HG02642 (cell line): ENCODE measurements around the gene BPTF.
"Not testable (repeated sequence)": the region's sequence is repeated elsewhere in the genome, so short reads cannot be mapped to it uniquely, and the experiment has no call there.

Experiments used
- ATAC-seq: cut with Tn5 transposase; IDR thresholded peaks from one replicate; pipeline ENCODE4 v1.9.1; 2021; ENCODE audit warnings: mild to moderate bottlenecking; ENCODE audit not compliant: unreplicated experiment, poor library complexity

The BPTF gene, protein sequence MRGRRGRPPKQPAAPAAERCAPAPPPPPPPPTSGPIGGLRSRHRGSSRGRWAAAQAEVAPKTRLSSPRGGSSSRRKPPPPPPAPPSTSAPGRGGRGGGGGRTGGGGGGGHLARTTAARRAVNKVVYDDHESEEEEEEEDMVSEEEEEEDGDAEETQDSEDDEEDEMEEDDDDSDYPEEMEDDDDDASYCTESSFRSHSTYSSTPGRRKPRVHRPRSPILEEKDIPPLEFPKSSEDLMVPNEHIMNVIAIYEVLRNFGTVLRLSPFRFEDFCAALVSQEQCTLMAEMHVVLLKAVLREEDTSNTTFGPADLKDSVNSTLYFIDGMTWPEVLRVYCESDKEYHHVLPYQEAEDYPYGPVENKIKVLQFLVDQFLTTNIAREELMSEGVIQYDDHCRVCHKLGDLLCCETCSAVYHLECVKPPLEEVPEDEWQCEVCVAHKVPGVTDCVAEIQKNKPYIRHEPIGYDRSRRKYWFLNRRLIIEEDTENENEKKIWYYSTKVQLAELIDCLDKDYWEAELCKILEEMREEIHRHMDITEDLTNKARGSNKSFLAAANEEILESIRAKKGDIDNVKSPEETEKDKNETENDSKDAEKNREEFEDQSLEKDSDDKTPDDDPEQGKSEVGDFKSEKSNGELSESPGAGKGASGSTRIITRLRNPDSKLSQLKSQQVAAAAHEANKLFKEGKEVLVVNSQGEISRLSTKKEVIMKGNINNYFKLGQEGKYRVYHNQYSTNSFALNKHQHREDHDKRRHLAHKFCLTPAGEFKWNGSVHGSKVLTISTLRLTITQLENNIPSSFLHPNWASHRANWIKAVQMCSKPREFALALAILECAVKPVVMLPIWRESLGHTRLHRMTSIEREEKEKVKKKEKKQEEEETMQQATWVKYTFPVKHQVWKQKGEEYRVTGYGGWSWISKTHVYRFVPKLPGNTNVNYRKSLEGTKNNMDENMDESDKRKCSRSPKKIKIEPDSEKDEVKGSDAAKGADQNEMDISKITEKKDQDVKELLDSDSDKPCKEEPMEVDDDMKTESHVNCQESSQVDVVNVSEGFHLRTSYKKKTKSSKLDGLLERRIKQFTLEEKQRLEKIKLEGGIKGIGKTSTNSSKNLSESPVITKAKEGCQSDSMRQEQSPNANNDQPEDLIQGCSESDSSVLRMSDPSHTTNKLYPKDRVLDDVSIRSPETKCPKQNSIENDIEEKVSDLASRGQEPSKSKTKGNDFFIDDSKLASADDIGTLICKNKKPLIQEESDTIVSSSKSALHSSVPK (N-terminal part only)

DNA sequence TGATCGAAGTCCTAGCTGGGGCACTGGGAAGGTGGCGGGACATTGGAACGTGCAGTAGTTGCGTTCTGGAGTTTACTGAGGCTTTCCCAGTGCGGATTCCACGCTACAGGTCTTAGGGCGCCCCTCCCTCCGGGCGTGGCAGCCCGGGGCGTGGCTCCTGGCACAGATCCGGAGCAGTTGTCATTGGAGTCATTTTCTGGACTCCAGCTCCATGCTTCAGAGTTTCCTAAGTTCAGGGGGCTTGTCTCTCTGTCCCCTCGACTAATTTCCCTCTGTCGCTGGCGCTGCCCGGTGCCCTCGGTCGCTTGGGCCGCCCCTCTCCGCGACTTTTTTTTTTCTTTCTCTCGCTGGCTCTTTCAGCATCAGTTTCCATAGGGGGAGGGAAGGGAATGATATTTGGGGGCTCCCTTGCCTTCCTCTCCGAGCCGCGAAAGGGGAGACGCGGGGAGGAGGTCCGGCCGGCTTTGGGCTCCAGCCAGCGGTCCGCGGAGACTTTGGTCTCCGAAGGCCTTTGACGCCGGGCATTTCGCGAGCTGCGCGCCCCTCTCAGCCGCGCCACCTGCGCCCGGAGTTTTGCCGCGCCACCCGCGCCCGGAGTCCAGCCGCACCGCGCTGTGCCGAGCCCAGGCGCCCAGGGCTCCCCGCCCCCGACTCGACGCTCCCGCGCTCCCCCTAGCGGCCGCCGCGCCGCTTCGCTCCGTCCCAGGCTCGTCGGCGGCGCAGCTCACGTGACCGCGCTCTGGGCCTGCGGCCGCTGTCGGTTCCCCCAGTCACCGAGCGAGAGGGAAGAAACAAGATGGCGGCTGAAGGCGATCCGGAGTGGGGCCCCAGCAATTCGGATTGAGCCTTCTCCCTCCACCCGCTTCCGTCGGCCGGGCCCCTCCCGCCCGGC lies at the start of gene BPTF:
Gene BPTF, plus strand, starts transcription at position 769 of the 892 bp plus-strand sequence. CDS start 222 bp downstream, outside the sequence.
- ATAC-seq, result peak; percentile 83

DNA sequence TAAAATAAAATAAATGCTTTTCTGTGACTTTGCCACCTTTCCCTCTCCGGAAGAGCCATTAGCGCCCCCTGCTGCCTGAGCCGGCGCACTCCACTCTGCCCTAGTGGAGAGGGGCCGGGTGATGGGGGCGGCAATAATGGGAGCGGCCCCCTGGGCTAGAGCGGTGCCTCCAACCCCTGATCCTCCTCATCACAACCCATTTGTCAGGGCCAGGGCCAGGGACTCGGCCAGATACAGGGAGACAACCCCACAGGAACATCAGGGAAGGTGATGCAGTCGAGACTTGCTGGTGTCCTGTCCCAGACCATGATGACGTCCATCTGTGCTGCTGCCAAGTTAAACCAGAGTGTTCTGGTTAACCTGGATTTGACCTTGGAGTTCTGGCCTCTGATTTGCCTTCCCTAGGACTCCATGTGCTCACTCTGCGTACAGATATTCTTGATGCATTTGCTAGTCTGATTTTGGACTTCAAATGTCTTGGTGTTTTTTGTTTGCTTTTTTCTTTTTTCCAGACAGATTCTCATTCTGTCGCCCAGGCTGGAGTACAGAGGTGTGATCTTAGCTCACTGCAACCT lies 46.1 kb upstream of the BPTF start:
- ATAC-seq, result no peak

DNA sequence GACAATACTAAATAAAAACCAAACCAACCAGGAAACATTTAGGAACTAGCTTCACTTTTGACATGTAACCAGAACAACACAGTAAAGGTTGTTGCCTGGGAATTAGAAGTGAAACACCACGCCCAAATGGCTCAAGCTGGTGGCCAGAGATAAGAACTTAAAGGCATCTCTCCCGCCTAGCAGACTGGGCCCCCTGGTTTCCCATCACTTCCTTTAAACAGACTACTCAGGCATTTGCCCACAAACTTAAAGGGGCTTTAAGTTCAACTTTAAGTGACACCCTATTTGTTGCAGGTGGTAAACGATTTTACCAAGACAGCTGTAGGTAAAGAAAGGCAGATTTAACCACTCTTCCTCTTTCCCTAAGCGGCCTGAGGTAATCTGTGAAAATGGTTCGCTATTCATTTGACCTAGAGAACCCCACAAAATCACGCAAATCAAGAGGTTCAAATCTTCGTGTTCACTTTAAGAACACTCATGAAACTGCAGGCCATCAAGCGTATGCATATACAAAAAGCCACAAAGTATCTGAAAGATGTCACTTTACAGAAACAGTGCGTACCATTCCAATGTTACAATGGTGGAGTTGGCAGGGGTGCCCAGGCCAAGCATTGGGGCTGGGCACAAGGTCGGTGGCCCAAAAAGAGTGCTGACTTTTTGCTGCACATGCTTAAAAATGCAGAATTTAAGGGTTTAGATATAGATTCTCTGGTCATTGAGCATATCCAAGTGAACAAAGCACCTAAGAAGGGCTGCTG lies 40.8 kb upstream of the BPTF start:
- no peak for ATAC-seq

- no peak for ATAC-seq
Measured at GRCh38 chr17:67785122-67785477, 40.2 kb upstream of the BPTF start.

GRCh38 chr17:67785504-67785903 lies 39.8 kb upstream of the BPTF start:
- no peak for ATAC-seq

GRCh38 chr17:67800495-67800928 lies 24.8 kb upstream of the BPTF start:
- ATAC-seq, result peak; percentile 89

- no peak for ATAC-seq
Measured at GRCh38 chr17:67801626-67802175, 23.6 kb upstream of the BPTF start.

DNA sequence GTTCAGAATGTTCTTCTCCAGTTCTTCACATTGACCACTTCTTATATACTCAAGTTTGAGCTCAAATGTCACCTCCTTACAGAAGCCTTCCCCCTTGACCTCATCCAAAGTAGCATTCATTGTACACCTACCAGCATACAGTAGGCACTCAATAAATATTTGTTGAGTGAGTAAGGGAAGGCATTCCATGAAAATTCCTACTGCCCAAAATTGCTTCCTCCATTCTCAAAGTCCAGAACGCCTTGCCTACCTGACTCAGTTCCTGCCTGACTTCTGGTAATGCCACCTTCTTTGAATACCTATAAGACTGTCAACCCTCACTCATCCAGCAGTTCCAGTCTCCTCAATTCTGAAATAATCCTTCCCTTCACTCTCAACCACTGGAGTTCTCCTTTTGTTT lies 14.8 kb upstream of the BPTF start:
- ATAC-seq, result no peak

GRCh38 chr17:67812380-67812779 lies 12.9 kb upstream of the BPTF start:
- ATAC-seq, result not testable (repeated sequence)

DNA sequence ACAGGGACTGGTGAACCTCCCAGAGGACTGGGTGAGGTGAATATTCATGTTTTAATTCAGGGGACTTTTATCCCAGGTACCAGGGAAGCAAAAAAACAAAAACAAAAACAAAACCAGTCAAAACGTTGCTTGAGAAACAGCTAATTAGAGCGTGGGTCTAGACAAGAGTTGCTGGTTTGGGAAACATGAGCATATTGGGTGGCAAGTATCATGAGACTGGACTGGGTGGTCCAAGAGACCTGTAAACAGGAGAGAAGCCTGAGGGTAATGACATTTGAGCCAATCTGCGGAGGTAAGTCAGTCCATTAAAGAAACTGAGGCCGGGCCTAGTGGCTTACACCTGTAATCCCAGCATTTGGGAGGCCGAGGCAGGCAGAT lies 11.5 kb upstream of the BPTF start:
- ATAC-seq, result no peak

GRCh38 chr17:67818110-67819002 lies 6.9 kb upstream of the BPTF start:
- ATAC-seq, result peak; percentile 59

- ATAC-seq, result no peak
Measured at GRCh38 chr17:67819722-67820121, 5.6 kb upstream of the BPTF start.

GRCh38 chr17:67821871-67822367 lies 3.4 kb upstream of the BPTF start:
- ATAC-seq, result no peak

DNA sequence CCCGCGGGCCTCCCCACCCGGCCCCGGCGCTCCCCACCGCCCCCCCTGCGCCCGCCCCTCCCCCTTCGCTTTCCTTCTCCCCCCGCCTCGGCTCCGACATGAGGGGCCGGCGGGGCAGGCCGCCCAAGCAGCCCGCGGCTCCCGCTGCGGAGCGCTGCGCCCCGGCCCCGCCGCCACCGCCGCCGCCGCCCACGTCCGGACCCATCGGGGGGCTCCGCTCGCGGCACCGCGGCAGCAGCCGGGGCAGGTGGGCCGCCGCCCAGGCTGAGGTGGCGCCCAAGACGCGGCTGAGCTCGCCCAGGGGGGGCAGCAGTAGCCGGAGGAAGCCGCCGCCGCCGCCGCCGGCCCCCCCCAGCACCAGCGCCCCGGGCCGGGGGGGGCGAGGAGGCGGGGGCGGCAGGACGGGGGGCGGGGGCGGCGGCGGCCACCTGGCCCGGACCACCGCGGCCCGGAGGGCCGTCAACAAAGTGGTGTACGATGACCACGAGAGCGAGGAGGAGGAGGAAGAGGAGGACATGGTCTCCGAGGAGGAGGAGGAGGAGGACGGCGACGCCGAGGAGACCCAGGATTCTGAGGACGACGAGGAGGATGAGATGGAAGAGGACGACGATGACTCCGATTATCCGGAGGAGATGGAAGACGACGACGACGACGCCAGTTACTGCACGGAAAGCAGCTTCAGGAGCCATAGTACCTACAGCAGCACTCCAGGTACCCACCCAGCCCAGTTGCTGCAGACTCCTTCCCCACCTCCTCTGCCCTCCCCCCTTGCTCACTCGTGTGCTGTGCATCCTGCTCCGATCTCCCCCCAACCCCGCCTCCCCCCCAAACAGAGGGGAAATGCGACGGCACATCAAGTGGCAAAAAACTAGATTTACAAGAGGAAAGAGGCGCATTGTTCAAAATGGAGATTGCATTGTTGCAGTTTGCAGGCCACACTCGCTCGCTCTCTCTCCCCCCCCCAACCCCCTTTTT lies 611 bp downstream of the BPTF start:
- peak; percentile 49 for ATAC-seq

DNA sequence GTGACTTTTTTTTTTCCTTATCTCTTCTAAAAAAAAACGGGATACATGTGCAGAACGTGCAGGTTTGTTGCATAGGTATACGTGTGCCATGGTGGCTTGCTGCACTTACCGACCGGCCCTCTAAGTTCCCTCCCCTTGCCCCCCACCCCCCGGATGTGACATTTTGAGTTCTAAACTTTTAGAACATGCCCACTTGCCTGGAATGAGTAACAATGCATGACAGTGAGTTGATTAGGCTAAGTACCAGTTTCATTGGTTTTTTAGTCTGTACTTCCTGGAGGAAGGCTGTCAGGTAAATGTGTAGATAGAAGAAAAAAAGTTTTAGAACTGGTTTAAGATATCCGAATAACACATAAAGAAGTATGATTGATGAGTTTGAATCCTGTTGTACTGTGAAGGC lies 4.0 kb downstream of the BPTF start:
- ATAC-seq, result no peak

GRCh38 chr17:67830440-67830839 lies 5.1 kb downstream of the BPTF start:
- ATAC-seq, result no peak
